ENCODE measurements around the gene PTPRT.

The PTPRT gene

DNA sequence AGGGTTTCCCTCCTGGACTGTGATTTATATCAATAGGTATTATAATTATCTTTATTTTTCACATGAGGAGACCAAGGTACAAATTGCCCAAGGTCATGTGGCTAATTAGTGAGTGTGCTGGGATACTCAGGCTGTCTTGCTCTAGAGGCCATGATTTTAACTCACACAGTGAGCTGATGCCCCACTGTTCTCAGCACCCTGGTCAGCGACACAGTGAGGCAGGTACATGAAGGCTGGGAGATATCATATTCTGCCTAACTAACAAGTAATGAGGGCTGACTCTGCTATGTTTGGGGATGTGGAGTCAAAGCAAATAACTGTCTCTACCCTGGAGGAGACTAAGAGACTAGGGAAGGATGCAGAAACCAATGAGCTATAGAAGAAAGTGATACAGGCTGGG lies 501.1 kb downstream of the PTPRT start:
- Histone ChIP-seq H4K8ac (ENCODE audit: low read length) (no peak overlapping the region), H2BK120ac (ENCODE audit: low read depth, low read length) (no peak overlapping the region), H2BK15ac (ENCODE audit: low read depth, poor library complexity, severe bottlenecking) (no peak overlapping the region), H3K27me3 (ENCODE audit: control insufficient read depth in 1 of 2, insufficient read depth in 1 of 2, low read length in 2 of 2) (no peaks in the 10 kb centered on the region), H3K4ac (ENCODE audit: low read depth in 1 of 2, low read length in 2 of 2) (no peak overlapping the region), H2AFZ (ENCODE audit: low read depth, low read length) (no peak overlapping the region), H3K27ac (ENCODE audit: low read length, poor library complexity, severe bottlenecking) (no peak overlapping the region), H2BK5ac (ENCODE audit: low read depth, low read length, poor library complexity, severe bottlenecking) (no peak overlapping the region), H3K4me1 (ENCODE audit: control insufficient read depth, insufficient read depth, low read depth, low read length) (no peaks in the 10 kb centered on the region), H3K9ac (ENCODE audit: low read length) (no peak overlapping the region), H3K14ac (ENCODE audit: low read length in 2 of 2) (no peak overlapping the region), H3K18ac (ENCODE audit: low read depth in 1 of 2, low read length in 2 of 2) (no peak overlapping the region), H3K4me2 (ENCODE audit: low read length, poor library complexity, severe bottlenecking) (no peak overlapping the region), H2AK5ac (ENCODE audit: low read length, severe bottlenecking) (no peak overlapping the region), H3K23ac (ENCODE audit: low read length in 2 of 2) (no peak overlapping the region), H3K36me3 (ENCODE audit: control insufficient read depth in 1 of 2, insufficient read depth in 2 of 2, low read depth in 1 of 2, low read length in 2 of 2) (no peaks in the 10 kb centered on the region), H4K91ac (ENCODE audit: low read length) (no peak overlapping the region), H3K79me1 (replicated peaks; ENCODE audit: low read length, poor library complexity, severe bottlenecking) (no peaks in the 10 kb centered on the region), H3K4me3 (ENCODE audit: insufficient read depth in 1 of 2, low read depth in 1 of 2, low read length in 2 of 2) (no peak overlapping the region), H3K9me3 (ENCODE audit: control insufficient read depth, low read length) (peaks cover 8% of the 10 kb centered on the region), H2BK12ac (ENCODE audit: low read length in 2 of 2) (no peak overlapping the region)
- DNase-seq, result no peak
- WGBS, result 15% methylated on average over 1 of the region's 1 CpG

DNA sequence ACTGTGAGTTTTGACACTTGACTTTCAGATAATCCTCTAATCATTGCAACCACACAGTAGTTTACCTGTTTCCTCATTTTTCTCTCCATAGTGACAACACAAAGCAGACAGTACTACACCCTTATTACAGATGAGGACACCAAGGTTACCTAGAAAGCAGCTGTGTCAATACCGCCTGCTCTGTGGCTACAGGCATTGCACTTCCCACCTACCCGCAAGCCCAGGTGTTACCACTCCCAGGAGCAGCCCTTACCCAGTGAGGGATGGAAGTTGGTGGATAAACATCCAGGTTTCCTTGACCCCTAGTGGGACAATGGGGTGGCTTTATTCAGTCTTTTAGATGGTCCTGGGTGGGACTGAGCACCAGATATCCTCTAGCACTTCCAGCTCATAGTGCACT lies 503.6 kb downstream of the PTPRT start:
- Histone ChIP-seq H2BK12ac (ENCODE audit: low read length in 2 of 2) (no peak overlapping the region), H3K14ac (ENCODE audit: low read length in 2 of 2) (no peak overlapping the region), H3K27me3 (ENCODE audit: control insufficient read depth in 1 of 2, insufficient read depth in 1 of 2, low read length in 2 of 2) (no peaks in the 10 kb centered on the region), H3K23ac (ENCODE audit: low read length in 2 of 2) (no peak overlapping the region), H3K36me3 (ENCODE audit: control insufficient read depth in 1 of 2, insufficient read depth in 2 of 2, low read depth in 1 of 2, low read length in 2 of 2) (no peaks in the 10 kb centered on the region), H2AK5ac (ENCODE audit: low read length, severe bottlenecking) (no peak overlapping the region), H2AFZ (ENCODE audit: low read depth, low read length) (no peak overlapping the region), H3K4me1 (ENCODE audit: control insufficient read depth, insufficient read depth, low read depth, low read length) (no peaks in the 10 kb centered on the region), H3K79me1 (replicated peaks; ENCODE audit: low read length, poor library complexity, severe bottlenecking) (no peaks in the 10 kb centered on the region), H3K4ac (ENCODE audit: low read depth in 1 of 2, low read length in 2 of 2) (no peak overlapping the region), H3K4me2 (ENCODE audit: low read length, poor library complexity, severe bottlenecking) (no peak overlapping the region), H4K91ac (ENCODE audit: low read length) (no peak overlapping the region), H3K27ac (ENCODE audit: low read length, poor library complexity, severe bottlenecking) (no peak overlapping the region), H3K9me3 (ENCODE audit: control insufficient read depth, low read length) (peaks cover 8% of the 10 kb centered on the region), H3K9ac (ENCODE audit: low read length) (no peak overlapping the region), H2BK15ac (ENCODE audit: low read depth, poor library complexity, severe bottlenecking) (no peak overlapping the region), H3K4me3 (ENCODE audit: insufficient read depth in 1 of 2, low read depth in 1 of 2, low read length in 2 of 2) (no peak overlapping the region), H3K18ac (ENCODE audit: low read depth in 1 of 2, low read length in 2 of 2) (no peak overlapping the region), H2BK5ac (ENCODE audit: low read depth, low read length, poor library complexity, severe bottlenecking) (no peak overlapping the region), H4K8ac (ENCODE audit: low read length) (no peak overlapping the region), H2BK120ac (ENCODE audit: low read depth, low read length) (no peak overlapping the region)
- DNase-seq, result no peak
- WGBS, result 82% methylated on average over 2 of the region's 2 CpGs

DNA sequence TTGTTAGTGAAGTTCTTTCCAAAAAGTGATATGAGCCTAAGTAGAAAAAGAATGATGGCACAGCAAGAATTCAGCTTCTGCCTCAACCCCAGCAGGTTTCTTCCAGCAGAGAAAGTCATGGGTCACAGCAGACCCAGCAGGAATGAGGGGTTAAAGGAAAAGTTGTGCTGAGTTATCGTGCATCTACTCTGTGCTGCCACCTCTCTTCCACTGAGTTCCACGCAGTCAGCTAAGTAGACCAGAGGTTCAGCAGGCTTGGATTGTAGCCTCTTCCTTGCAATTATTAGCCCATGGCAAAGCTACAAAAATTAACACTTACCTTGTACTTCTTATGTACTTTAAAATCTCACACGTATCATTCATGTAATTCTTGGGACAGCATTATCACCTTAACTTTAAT lies 510.8 kb downstream of the PTPRT start:
- Histone ChIP-seq H4K91ac (ENCODE audit: low read length) (no peak overlapping the region), H3K27ac (ENCODE audit: low read length, poor library complexity, severe bottlenecking) (no peak overlapping the region), H3K79me1 (replicated peaks; ENCODE audit: low read length, poor library complexity, severe bottlenecking) (no peaks in the 10 kb centered on the region), H2BK5ac (ENCODE audit: low read depth, low read length, poor library complexity, severe bottlenecking) (no peak overlapping the region), H2BK120ac (ENCODE audit: low read depth, low read length) (no peak overlapping the region), H3K23ac (ENCODE audit: low read length in 2 of 2) (no peak overlapping the region), H3K4me1 (ENCODE audit: control insufficient read depth, insufficient read depth, low read depth, low read length) (no peaks in the 10 kb centered on the region), H3K18ac (ENCODE audit: low read depth in 1 of 2, low read length in 2 of 2) (no peak overlapping the region), H2BK15ac (ENCODE audit: low read depth, poor library complexity, severe bottlenecking) (no peak overlapping the region), H3K14ac (ENCODE audit: low read length in 2 of 2) (no peak overlapping the region), H3K9me3 (ENCODE audit: control insufficient read depth, low read length) (no peaks in the 10 kb centered on the region), H3K4ac (ENCODE audit: low read depth in 1 of 2, low read length in 2 of 2) (no peak overlapping the region), H2AK5ac (ENCODE audit: low read length, severe bottlenecking) (no peak overlapping the region), H2BK12ac (ENCODE audit: low read length in 2 of 2) (no peak overlapping the region), H4K8ac (ENCODE audit: low read length) (no peak overlapping the region), H3K9ac (ENCODE audit: low read length) (no peak overlapping the region), H3K4me3 (ENCODE audit: insufficient read depth in 1 of 2, low read depth in 1 of 2, low read length in 2 of 2) (no peak overlapping the region), H3K36me3 (ENCODE audit: control insufficient read depth in 1 of 2, insufficient read depth in 2 of 2, low read depth in 1 of 2, low read length in 2 of 2) (no peaks in the 10 kb centered on the region), H2AFZ (ENCODE audit: low read depth, low read length) (no peak overlapping the region), H3K4me2 (ENCODE audit: low read length, poor library complexity, severe bottlenecking) (no peak overlapping the region), H3K27me3 (ENCODE audit: control insufficient read depth in 1 of 2, insufficient read depth in 1 of 2, low read length in 2 of 2) (no peaks in the 10 kb centered on the region)
- no peak for DNase-seq
- WGBS, result 9% methylated on average over 3 of the region's 3 CpGs

DNA sequence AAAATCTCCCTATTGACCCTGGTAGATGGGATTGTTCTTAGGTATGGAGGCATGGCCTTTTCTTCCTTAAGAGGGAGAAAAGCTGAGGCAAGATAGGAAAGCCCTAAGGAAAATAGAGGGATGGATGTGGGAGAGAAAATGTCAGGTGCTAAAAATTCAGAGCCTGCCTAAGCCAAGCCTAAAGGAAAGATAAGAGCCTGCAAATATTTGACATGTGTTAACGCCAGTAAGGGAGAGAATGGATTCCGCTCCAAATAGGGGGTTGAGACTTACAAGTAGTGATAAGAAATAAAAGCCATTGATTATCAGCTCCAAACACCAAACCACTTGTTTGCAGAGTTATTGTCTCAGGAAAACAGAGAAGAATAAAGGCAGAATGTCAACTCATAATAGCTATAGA lies 533.6 kb downstream of the PTPRT start:
- H2BK12ac ChIP-seq (ENCODE audit: low read length in 2 of 2), result no peak overlapping the region
- no peaks in the 10 kb centered on the region for H3K4me1 ChIP-seq (ENCODE audit: control insufficient read depth, insufficient read depth, low read depth, low read length)
- no peak overlapping the region for H2AFZ ChIP-seq (ENCODE audit: low read depth, low read length)
- no peak overlapping the region for H3K9ac ChIP-seq (ENCODE audit: low read length)
- H3K23ac ChIP-seq (ENCODE audit: low read length in 2 of 2), result no peak overlapping the region
- H3K79me1 ChIP-seq (replicated peaks; ENCODE audit: low read length, poor library complexity, severe bottlenecking), result no peaks in the 10 kb centered on the region
- H3K4me3 ChIP-seq (ENCODE audit: insufficient read depth in 1 of 2, low read depth in 1 of 2, low read length in 2 of 2), result no peak overlapping the region
- H4K8ac ChIP-seq (ENCODE audit: low read length), result no peak overlapping the region
- no peak overlapping the region for H2BK120ac ChIP-seq (ENCODE audit: low read depth, low read length)
- H3K27me3 ChIP-seq (ENCODE audit: control insufficient read depth in 1 of 2, insufficient read depth in 1 of 2, low read length in 2 of 2), result no peaks in the 10 kb centered on the region
- H4K91ac ChIP-seq (ENCODE audit: low read length), result no peak overlapping the region
- no peak overlapping the region for H2BK15ac ChIP-seq (ENCODE audit: low read depth, poor library complexity, severe bottlenecking)
- no peak overlapping the region for H2AK5ac ChIP-seq (ENCODE audit: low read length, severe bottlenecking)
- H2BK5ac ChIP-seq (ENCODE audit: low read depth, low read length, poor library complexity, severe bottlenecking), result no peak overlapping the region
- no peaks in the 10 kb centered on the region for H3K36me3 ChIP-seq (ENCODE audit: control insufficient read depth in 1 of 2, insufficient read depth in 2 of 2, low read depth in 1 of 2, low read length in 2 of 2)
- H3K9me3 ChIP-seq (ENCODE audit: control insufficient read depth, low read length), result no peaks in the 10 kb centered on the region
- no peak overlapping the region for H3K27ac ChIP-seq (ENCODE audit: low read length, poor library complexity, severe bottlenecking)
- no peak for DNase-seq
- no peak overlapping the region for H3K18ac ChIP-seq (ENCODE audit: low read depth in 1 of 2, low read length in 2 of 2)
- WGBS, result no CpG with 5 or more reads among the region's 2 CpGs
- H3K4ac ChIP-seq (ENCODE audit: low read depth in 1 of 2, low read length in 2 of 2), result no peak overlapping the region
- no peak overlapping the region for H3K4me2 ChIP-seq (ENCODE audit: low read length, poor library complexity, severe bottlenecking)
- no peak overlapping the region for H3K14ac ChIP-seq (ENCODE audit: low read length in 2 of 2)
